HG02981 (cell line): ENCODE data around the gene FMO5.

Experiments
- ATAC-seq: cut with Tn5 transposase; IDR thresholded peaks from one replicate; pipeline ENCODE4 v1.9.1; 2021; ENCODE audit warnings: mild to moderate bottlenecking, moderate library complexity; ENCODE audit not compliant: unreplicated experiment

The FMO5 gene, protein sequence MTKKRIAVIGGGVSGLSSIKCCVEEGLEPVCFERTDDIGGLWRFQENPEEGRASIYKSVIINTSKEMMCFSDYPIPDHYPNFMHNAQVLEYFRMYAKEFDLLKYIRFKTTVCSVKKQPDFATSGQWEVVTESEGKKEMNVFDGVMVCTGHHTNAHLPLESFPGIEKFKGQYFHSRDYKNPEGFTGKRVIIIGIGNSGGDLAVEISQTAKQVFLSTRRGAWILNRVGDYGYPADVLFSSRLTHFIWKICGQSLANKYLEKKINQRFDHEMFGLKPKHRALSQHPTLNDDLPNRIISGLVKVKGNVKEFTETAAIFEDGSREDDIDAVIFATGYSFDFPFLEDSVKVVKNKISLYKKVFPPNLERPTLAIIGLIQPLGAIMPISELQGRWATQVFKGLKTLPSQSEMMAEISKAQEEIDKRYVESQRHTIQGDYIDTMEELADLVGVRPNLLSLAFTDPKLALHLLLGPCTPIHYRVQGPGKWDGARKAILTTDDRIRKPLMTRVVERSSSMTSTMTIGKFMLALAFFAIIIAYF

DNA sequence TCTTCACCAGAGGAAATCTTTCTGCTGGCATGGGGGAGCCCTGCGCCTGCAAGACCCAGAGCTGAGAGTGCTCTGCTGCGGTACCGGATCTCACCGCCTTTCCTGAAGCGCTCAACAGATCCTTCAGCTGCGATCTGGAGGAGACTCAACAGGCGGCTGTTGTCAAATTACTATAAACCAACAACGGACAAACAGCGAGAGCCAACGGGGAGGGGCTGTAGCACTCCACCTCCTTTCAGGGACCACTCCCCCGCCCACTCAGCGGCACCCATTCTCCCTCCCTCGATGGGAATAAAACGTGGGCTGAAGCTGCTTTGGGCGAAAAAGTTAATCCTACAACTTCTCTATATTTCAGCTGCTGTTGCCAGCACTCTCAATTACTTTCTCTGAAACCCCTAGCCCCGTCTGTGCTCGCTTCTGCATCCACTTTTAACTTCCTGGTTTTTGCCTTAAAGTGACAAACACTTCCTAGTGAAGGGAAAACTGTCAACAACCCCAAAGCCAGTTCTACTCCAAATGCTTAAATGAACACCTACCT is at the start of gene FMO5:
Gene FMO5, minus strand, starts transcription at position 147 of the 538 bp plus-strand sequence. CDS start 310 bp downstream, outside the sequence.
- ATAC-seq, result peak; percentile 89

DNA sequence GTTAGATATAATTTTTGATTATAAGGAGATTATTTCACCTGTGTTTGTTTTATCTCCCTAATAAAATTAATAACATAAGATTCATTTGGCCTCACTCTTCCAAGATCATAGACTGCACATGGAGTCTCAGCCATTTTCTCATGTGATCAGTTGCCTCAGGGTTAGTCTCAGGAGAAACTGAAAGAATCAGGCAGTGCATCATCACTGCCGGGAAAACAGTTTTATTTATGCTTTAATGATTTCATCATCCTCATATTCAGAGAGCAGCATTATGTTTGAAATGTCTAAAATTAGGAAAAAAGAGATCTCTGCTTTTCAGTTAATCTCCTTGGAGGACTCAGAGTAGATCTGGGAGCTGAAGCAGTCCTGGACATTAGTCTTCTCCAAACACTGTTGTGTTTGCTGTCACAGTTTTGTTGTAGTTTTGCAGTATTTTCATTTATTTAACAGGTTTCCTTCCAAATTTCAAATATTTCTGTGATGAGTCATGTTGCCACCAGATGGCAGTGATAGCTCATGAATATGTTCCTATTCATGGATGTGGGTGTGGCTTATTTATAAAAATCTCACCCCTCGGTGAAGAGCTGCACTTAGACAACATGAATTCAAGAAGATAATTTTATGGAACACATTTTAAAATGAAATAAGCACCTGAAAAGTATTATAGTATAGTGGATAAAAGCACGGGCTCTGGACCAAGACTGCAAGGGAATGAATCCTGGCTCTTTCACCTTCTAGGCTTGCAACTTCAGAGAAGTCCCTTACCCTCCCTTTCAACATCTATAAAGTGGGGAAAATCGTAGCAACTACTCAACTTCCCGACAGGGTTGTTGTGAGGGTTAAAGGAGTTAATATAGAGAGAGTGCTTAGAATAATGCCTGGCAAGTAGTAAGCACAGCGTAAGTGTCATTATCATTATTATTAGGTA is 48.5 kb upstream of the FMO5 start:
- ATAC-seq, result peak; percentile 57

DNA sequence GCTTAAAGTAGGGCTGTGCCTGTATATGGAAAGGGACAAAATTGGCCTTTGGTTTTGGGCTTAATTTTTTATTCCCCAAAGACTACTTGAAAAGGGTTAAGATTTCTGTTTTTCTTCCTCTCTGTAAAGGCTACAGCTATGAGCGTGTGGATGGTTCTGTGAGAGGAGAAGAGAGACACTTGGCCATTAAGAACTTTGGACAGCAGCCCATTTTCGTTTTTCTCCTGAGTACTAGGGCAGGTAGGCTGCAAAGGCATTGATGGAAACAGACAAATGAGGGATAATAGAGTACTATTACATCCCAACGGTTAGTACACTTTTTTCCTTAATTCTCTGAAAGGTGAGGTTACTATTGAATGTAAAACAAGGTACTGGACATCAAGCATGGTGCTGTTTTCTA is 46.9 kb upstream of the FMO5 start:
- no peak for ATAC-seq

DNA sequence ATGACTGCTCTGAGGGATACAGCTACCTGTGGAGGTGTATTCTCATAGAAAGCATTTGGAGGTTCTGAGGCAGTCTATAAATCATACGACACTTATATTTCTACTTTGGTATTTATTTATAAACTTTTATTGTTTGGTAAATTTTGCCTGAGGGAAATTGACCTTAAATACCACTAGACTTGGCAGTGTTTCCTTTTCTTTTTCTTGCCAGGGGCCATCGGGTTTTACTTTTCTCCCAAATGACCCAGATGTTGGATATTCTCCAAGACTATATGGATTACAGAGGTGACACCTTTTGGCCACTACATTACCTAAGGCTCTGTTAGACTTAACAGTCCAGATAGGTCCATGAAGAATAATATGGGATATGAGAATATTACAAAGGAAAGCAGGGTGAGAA is 45.6 kb upstream of the FMO5 start:
- ATAC-seq, result no peak

DNA sequence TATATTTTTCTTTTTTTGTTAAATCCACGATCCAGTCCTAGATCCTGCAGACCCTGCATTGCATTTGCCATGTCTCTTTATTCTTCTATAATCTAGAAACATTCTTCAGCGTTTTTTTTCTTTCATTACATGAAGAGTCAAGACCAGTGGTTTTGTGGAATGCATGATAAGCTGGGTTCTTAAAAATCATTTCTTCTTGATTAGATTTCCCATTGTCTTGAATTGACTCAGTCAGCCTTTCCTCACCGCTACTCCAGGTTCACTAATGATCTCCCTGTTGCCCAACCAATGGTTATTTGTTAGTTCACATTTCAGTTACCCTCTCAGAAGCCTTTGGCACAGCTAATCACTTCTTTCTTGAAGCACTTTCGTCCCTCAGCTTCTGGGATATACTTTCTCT is 42.6 kb upstream of the FMO5 start:
- no peak for ATAC-seq

DNA sequence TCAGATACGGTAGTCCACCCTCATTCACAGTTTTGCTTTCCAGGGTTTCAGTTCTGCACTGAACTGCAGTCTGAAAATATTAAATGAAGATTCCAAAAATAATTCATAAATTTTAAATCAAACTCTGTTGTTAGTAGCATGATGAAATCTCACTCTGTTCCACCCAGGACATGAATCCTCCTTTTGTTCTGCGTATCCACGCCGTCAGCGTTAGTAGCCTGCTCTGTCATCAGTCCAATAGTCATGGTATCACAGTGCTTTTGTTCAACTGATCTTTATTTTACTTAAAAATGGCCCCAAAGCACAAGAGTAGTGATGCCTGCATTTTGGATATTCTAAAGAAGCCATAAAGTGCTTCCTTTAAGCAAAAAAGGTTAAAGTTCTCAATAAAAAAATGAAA is 41.2 kb upstream of the FMO5 start:
- no peak for ATAC-seq

DNA sequence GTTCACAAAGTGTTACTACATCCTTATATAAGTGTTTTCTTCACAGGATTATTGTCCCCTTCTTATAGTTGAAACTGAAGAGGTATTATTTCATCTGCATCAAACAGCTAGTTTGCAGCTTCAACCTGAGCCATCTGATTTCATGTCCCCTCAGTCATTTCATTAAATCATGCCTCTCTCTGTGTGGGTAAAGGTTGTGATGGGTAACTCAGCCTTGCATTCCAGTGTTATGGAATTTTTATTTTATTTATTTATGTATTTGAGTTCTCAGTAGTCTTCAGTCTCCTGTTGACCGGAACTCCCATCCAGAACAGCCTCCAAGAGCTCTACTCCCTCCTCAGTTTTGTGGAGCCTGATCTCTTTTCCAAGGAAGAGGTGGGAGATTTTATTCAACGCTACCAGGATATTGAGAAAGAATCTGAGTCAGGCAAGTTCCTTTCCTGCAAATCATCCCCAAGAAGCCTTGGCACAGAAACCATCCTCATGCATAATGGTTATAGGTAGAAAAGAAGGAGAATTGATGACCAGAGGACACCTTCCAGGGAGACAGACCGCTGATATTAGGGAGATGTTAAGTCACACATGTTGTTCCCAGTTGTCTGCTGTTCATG is 39.1 kb upstream of the FMO5 start:
- ATAC-seq, result no peak

DNA sequence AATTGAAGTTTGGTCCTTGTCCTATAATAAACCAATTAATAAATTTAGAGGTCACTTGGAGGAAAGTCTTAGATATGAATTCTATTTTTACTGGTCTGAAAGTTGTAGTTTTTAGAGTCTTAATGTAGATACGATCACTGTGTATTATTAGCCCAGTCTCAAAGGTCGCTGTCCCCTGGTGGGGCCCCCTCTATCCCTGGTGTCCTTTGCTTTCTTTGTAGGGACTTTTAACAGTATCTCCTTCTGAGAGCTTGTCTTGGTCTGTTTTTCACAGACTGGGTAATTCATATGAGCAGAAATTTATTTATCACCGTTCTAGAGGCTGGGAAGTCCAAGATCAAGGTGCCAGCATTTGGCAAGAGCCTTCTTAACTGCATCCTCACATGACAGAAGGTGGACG is 35.8 kb upstream of the FMO5 start:
- ATAC-seq, result no peak

DNA sequence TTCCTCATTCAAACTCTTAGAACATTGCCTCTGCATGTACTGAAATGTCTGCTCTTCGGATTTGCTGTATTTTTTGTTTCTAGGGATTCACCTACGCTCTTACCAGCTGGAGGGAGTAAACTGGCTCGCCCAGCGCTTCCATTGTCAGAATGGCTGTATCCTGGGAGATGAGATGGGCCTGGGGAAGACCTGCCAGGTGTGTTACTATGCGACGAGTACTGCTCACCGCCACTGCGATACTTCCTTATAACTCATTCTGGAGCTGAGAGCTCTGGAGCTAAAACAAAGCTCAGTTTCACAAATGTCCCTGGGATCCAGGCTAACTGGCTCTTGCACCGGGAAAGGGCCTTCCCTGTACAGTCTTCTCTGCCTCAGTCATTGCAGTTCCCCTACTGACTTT is 27.4 kb upstream of the FMO5 start:
- no peak for ATAC-seq

DNA sequence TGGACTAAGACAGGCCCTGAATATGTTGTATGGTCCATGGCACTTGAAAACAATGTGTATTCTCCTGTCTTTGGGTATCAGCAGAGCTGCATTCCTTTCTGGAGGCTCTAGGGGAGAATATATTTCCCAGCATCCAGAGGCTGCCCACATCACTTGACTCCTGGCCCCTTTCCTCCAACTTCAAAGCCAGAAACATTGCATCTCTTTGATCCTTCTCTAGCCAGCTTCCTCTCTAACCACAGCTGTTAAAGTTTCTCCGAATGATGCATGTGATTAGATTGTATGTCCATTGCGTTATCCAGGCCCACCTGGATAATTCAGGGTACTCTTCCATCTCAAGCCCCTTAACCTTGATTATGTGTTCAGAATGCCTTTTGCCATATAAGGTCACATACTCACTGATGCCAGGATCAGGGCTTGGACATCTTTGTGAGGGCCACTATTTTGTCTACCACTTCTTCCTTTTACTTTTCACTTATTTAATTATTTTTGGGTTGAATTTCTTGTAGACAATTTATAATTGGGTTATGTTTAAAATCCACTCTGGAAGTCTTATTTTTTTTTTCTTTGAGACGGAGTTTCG is 22.6 kb upstream of the FMO5 start:
- ATAC-seq, result no peak

DNA sequence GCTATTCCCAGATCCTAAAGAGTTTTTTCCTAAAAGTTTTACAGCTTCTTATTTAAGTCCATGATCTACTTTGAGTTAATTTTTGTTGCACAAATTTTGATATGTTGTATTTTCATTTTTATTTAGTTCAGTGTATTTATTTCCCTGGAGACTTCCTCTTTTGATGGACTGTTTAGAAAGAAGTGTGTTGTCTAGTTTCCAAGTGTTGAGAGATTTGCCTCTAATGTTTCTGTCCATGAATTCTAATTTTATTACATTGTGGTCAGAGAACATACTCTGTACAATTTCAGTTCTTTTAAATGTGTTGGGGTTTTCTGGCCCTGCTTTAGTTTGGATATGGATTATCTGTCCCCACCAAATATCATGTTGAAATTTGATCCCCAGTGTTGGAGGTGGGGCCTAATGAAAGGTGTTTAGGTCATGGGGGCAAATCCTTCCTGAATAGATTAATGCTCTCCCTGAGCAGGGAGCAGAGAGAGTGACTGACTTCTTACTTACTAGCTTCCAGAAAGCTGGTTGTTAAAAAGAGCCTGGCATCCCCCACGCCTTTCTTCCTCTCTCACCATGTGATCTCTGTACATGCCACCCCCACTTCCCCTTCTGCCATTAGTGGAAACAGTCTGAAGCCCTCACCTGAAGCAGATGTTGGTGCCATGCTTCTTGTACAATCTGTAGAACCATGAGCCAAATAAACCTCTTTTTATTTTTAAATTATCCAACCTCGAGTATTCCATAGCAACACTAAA is 21.9 kb upstream of the FMO5 start:
- ATAC-seq, result no peak

DNA sequence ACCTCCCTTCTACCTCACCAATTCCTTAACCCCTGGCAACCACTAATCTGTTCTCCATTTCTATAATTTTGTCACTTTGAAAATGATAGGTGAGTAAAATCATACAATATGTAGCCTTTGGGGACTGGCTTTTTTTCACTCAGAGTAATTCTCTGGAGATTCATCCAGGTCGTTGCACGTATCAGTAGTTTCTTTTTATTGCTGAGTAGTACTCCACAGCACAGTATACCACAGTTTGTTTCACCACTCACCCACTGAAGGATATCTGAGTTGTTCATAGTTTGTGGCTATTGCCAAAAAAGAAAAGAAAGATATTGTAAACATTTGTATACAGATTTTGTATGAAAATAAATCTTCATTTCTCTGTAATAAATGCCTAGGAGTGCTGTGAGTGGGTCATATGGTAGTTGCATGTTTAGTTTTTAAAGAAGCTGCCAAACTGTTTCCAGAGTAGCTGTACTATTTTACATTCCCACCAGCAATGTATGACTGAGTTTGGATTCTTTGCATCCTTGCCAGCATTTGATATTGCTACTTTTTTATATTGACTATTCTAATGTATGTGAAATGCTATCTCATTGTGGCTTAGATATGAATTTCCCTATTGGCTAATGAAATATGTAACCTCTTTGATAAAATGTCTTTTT is 21.0 kb upstream of the FMO5 start:
- no peak for ATAC-seq

DNA sequence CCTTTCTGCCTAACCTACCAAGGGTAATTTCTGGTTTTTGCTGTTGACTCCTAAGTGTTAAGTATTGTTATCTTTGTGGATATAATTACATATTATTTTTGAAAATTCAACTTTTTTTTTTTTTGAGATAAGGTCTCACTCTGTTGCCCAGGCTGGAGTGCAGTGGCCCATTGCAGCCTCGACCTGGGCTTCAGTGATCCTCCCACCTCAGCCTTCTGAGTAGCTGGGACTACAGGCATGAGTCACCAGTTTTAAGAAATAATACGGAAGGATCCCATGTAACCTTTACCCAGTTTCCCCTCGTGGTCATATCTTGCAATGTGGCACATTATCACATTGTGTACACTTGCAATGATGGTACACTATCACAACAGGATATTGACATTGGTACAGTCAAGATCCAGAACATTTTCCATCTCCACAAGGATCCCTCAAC is 20.5 kb upstream of the FMO5 start:
- no peak for ATAC-seq

DNA sequence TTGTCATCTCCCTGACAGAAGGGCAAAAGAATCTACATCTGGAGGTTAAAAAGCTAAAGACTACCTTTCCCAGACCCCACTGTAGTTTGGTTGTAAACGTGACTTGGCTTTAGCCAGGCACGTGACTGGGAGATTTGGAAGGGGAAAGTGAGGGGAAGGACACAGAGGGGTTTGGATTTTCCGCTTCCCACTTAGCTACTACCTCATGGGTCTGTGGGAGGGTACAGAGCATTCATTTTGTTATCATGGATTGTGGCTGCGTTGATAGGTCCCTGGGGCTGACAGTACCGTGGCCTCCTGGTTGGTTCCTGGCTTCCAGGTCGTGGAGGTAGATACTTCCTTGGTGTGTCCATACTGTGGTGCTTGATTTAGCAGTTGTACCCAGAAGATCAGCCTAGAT is 20.0 kb upstream of the FMO5 start:
- no peak for ATAC-seq

DNA sequence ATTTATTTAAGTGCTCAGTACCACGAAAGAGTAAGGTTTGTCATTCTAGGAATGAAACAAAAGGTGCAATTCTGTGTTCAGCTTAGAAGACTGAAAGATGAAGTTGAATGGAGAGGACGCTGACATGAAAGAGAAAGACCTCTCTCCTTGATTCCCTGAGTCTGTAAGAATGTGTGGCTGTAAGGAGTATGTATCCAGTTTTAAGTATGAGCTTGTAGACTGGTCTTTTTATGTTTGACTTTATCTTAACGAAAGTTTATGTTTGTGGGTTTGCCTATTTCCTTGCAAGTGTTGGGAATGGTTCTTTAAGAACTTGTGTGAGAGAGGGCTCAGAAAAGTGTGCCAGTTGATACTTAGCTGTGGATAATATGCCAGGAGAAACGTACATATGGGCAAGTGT is 18.7 kb upstream of the FMO5 start:
- ATAC-seq, result no peak

DNA sequence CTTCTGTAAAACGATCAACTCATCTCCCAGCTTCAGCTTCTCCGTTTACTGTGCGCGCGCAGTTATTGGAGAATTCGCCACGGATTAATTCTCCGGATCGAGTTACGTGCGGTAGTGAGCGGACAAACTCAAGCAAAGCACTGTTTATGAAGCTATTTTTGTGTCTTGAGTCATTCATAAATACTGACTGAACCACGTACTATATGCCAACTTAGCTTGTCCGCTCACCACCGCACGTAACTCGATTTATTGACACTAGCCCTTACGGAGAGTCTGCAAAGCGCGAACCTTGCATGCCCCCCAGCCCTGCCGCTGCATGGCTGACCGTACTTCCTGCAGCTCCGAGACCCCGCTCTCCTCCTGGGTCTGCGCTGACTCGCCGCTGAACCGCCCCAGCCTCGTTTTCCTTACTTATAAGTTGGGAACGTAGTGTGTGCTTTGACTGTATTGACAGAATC is 18.1 kb upstream of the FMO5 start:
- peak; percentile 13 for ATAC-seq

DNA sequence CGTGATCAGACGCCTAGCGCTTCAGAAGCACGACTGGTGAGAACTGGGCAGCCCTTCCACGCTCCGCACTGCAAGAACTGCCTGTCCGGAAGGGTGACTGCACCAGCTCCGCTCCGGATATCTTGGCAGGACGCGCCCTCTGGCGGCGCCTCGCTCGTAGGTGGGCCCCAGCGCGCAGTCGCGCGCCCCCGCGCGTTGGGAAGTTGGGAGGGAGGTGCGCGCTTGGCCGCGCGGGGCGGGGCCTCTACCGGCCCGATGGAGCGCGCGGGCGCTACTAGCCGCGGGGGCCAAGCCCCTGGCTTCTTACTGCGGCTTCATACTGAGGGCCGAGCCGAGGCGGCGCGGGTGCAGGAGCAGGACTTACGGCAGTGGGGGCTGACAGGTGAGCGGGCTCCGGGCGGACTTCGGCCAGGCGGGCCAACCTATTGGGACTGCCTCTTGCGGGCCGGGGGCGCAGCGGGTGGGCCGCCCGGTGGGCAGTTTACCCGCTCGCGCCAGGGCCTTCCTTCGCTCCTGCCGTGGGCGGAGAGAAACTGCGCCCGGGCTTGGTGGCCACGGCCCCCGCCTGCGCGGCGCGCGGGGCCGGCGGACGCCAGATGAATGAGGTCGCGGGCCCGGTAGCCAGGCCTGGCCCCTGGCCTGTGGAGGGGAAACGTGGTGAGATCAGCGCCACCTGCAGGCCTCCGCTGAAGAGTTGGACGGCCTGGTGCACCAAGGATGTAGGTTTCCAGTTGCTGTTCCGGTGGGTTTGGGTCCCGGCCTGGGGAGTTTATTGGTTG is 17.5 kb upstream of the FMO5 start, which contains the start of gene CHD1L:
Gene CHD1L, plus strand, starts transcription at position 236 of the 779 bp plus-strand sequence. Its CDS starts 20 bp downstream, at position 256.
- peak; percentile 79 for ATAC-seq

DNA sequence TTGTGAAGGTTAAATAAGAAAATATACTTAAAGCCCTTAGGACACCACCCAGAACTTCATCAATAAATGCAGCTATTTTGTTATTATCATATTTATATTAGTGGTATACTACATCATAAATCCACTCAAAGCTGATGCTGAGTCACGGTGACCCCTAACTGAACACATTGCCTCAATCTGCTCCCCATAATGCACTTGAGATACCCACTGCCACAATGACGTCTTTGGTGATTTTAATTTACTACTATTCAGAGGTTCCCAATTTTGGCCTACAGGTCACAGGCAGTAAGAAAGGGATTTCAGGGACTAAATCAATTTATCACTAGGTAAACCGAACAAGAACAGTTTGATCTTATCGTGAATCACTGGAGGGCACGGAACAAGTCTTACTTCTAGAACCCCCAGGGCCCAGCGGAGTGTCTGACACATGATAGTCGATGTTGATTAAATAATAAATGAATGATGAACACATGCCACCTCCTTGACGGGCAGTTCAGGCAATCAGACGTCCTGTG is 16.9 kb upstream of the FMO5 start:
- no peak for ATAC-seq
